Pancreas (tissue), 10 donors: ENCODE data around the gene OGDH. TPM values are rescaled to one million over a fixed set of nuclear protein-coding genes. Genes with fewer than 3 reads are reported as not detected.
"Not testable (repeated sequence)": the region's sequence is repeated elsewhere in the genome, so short reads cannot be mapped to it uniquely, and the experiment has no call there.

Experiments
- ATAC-seq, 4 donors: fragments of 200-7000 bp; cut with Tn5 transposase; one replicate each; pipeline versions ENCODE4 v1.8.0 to v1.9.1; 2020; ENCODE audit warnings: mild to moderate bottlenecking in 4 of 4, moderate library complexity in 4 of 4
- DNase-seq, 6 donors: peaks; one replicate each; pipeline ENCODE4 v3.0.0-alpha.2; 2020
- FAIRE-seq: peaks from 2 replicates; lab custom pipeline; 2012; peaks lifted over from hg19 to GRCh38; lab: Jason Lieb, UNC
- H3K27ac ChIP-seq, 4 donors: fragments of 200-600 bp; sonication (generic); 1 replicate in 3 of 4; 2 replicates in 1 of 4; pipeline versions ENCODE4 v1.5.0 to v1.8.0; 2020
- H3K27me3 ChIP-seq, 4 donors: fragments of 200-600 bp; one replicate each; pipeline ENCODE4 v1.8.0; 2021
- H3K36me3 ChIP-seq, 3 donors: fragments of 200-600 bp; sonication (generic) in 1 of 3; one replicate each; pipeline versions ENCODE4 v1.5.0 to v1.8.0; 2020 to 2021
- H3K4me1 ChIP-seq, 3 donors: fragments of 200-600 bp; one replicate each; pipeline ENCODE4 v1.8.0; 2021
- H3K4me3 ChIP-seq, 4 donors: fragments of 200-600 bp; sonication (generic) in 2 of 4; one replicate each; pipeline versions ENCODE4 v1.5.0 to v1.8.0; 2020 to 2021
- H3K9me3 ChIP-seq, 4 donors: fragments of 200-600 bp; one replicate each; pipeline ENCODE4 v1.8.0; 2021
- CTCF ChIP-seq, 4 donors: fragments of 200-600 bp; sonication (generic) in 3 of 4; IDR thresholded peaks; one replicate each; pipeline versions ENCODE4 v1.5.0 to v1.8.0; 2021; ENCODE audit warnings: antibody characterized with exemption in 4 of 4
- WGBS, 2 donors: extraction: QIAGEN DNeasy Blood & Tissue Kit; methylation state at CpG; one replicate each; pipeline ENCODE4 v1.1.7; 2013; 5-methylcytosine and 5-hydroxymethylcytosine counted together
- intact Hi-C, 3 donors: fragments of 100-400 bp; cut with DNase I; formaldehyde crosslinking; loops; one replicate each; pipeline versions ENCODE4 v1.11.1 to v1.14.2; 2022
- polyA plus RNA-seq, 2 donors: library from polyadenylated mRNA; stranded (reverse); fragments of 200-250 nt; gene quantifications; one replicate each; pipeline ENCODE4 v1.2.3, GENCODE V29; 2013
- total RNA-seq, 6 donors: library from RNA; stranded (reverse); fragmentation: NEBNext Ultra II Directional in 4 of 6; extraction: Animal tissue kit (Norgen Biotek cat#: 25700) in 4 of 6; gene quantifications; one replicate each; pipeline versions ENCODE4 v1.2.1 to v1.2.4, GENCODE V29; 2021 to 2023
- donor health status: healthy with polysubstance abuse.
- donor health status: DM: no; HTN: no; CAD: no; lungs with moderate emphysema.
- donor health status: DM: no; HTN: no; CAD: no.
- donor health status: control.
- donor health status: control.
- donor health status: Bipolar disorder and iron deficiency.
- donor health status: DM: yes; HTN: yes; CAD: no.
- donor health status: DM: no; HTN: no; CAD: no.
- donor health status: DM: no; HTN: no; CAD: no.
- donor health status: DM: yes; HTN: yes; CAD: no.

OGDH gene
- total and polyA plus RNA-seq, 8 donors, result 18.4 to 49.2 (median 29.0) TPM

GRCh38 chr7:44583146-44583865, 23.1 kb upstream of the OGDH start:
- Histone ChIP-seq H3K27me3 (no peaks in the 10 kb centered on the region), H3K27ac (peak overlapping the region; percentile 92 to 99 (median 98)), H3K4me1 (peaks cover 7 to 16% (median 16%) of the 10 kb centered on the region in 3 donors), H3K9me3 (no peaks in the 10 kb centered on the region), H3K4me3 (peak overlapping the region; percentile 74 to 99 (median 92)), H3K36me3 (peaks cover 0 to 19% (median 17%) of the 10 kb centered on the region in 3 donors)
- ATAC-seq (no peak), DNase-seq (no peak), FAIRE-seq (no peak)
- intact Hi-C loops, result loop anchor here in 1 of 3 donors (10.0 kb wide), 1 partner anchor 341 kb away; no protein-coding TSS in a partner anchor
- TF ChIP-seq CTCF (IDR thresholded peaks at IDR 0.05), result no peak
- WGBS, 2 donors, result 87 to 90% methylated on average over 13 of the region's 13 CpGs

- ATAC-seq (peak; percentile 81 to 95 (median 92)), FAIRE-seq (peak; percentile 61), DNase-seq (peak in 3 of 6 donors; percentile 43 to 59 (median 48))
- Histone ChIP-seq H3K27ac (no peak overlapping the region), H3K27me3 (no peaks in the 10 kb centered on the region), H3K36me3 (no peaks in the 10 kb centered on the region), H3K4me1 (peaks cover 0 to 5% (median 1%) of the 10 kb centered on the region in 3 donors), H3K4me3 (no peak overlapping the region), H3K9me3 (no peaks in the 10 kb centered on the region)
- TF ChIP-seq CTCF (IDR thresholded peaks at IDR 0.05), result peak in 3 of 4 donors; percentile 27 to 43 (median 40)
- 13 to 17% methylated on average over 6 of the region's 6 CpGs for WGBS, 2 donors
- intact Hi-C loops, result loop anchor here in 2 of 3 donors (5.0 to 10.0 kb wide), 2 partner anchors 334 to 337 kb away; no protein-coding TSS in a partner anchor
Measured at GRCh38 chr7:44587843-44588711, 18.4 kb upstream of the OGDH start.

GRCh38 chr7:44590910-44591309, 15.5 kb upstream of the OGDH start:
- ATAC-seq (no peak), FAIRE-seq (no peak), DNase-seq (no peak)
- no peaks in the 10 kb centered on the region for H3K9me3 ChIP-seq
- WGBS, 2 donors, result 88 to 91% methylated on average over 1 of the region's 1 CpG
- no peak overlapping the region for H3K27ac ChIP-seq
- H3K4me3 ChIP-seq, result no peak overlapping the region
- TF ChIP-seq CTCF (IDR thresholded peaks at IDR 0.05), result no peak
- H3K36me3 ChIP-seq, result no peaks in the 10 kb centered on the region
- no peaks in the 10 kb centered on the region for H3K27me3 ChIP-seq
- no peaks in the 10 kb centered on the region for H3K4me1 ChIP-seq
- intact Hi-C loops, result loop anchor here in 1 of 3 donors (5.0 to 10.0 kb wide), 2 partner anchors 251 to 544 kb away; no protein-coding TSS in a partner anchor

GRCh38 chr7:44595934-44596635, 10.3 kb upstream of the OGDH start:
- Histone ChIP-seq H3K36me3 (no peaks in the 10 kb centered on the region), H3K27me3 (no peaks in the 10 kb centered on the region), H3K27ac (no peak overlapping the region), H3K4me1 (no peaks in the 10 kb centered on the region), H3K4me3 (no peak overlapping the region), H3K9me3 (no peaks in the 10 kb centered on the region)
- ATAC-seq (no peak), DNase-seq (no peak), FAIRE-seq (no peak)
- intact Hi-C loops, result loop anchor here in 1 of 3 donors (10.0 kb wide), 1 partner anchor 539 kb away; no protein-coding TSS in a partner anchor
- TF ChIP-seq CTCF (IDR thresholded peaks at IDR 0.05), result no peak
- WGBS, 2 donors, result 72 to 80% methylated on average over 5 of the region's 5 CpGs

- 90% methylated on average over 8 of the region's 8 CpGs for WGBS, 2 donors
- DNase-seq, FAIRE-seq, H3K27ac ChIP-seq, H3K27me3 ChIP-seq, H3K36me3 ChIP-seq, H3K4me1 ChIP-seq, H3K9me3 ChIP-seq, ATAC-seq, H3K4me3 ChIP-seq: not testable (repeated sequence)
- intact Hi-C loops, result loop anchor here in 1 of 3 donors (10.0 kb wide), 1 partner anchor 538 kb away; no protein-coding TSS in a partner anchor
Measured at GRCh38 chr7:44597181-44597580, 9.2 kb upstream of the OGDH start.
